WTC11 (cell line): ENCODE measurements around the gene CCDC89. TPM values are rescaled to one million over a fixed set of nuclear protein-coding genes. Genes with fewer than 3 reads are reported as not detected.

Source experiments
- ATAC-seq: fragments of 200-7000 bp; cut with Tn5 transposase; 2 replicates; pipeline ENCODE4 v1.10.0; 2021; ENCODE audit warnings: mild to moderate bottlenecking, moderate library complexity
- CTCF ChIA-PET: fragments of 300-600 bp; sonication (Branson Sonifier 250); formaldehyde crosslinking; loops from one replicate; lab custom pipeline; 2021; ENCODE audit warnings: antibody characterized with exemption; lab: Charles Lee
- POLR2A ChIA-PET: fragments of 350-600 bp; sonication (Branson Sonifier 250); formaldehyde crosslinking; loops from one replicate; lab custom pipeline; 2021; ENCODE audit warnings: antibody characterized with exemption; lab: Charles Lee
- DNase-seq: peaks from one replicate; pipeline ENCODE4 v3.0.0; 2021; ENCODE audit warnings: low spot score
- H3K27ac Mint-ChIP-seq: 2 replicates; pipeline ENCODE4 v1.8.0; 2021; ENCODE audit warnings: mixed read lengths
- H3K27me3 Mint-ChIP-seq: 2 replicates; pipeline ENCODE4 v1.8.0; 2021; ENCODE audit warnings: low read depth, mild to moderate bottlenecking, moderate library complexity, mixed read lengths
- H3K36me3 Mint-ChIP-seq: 2 replicates; pipeline ENCODE4 v1.8.0; 2021; ENCODE audit warnings: mixed read lengths
- H3K4me1 Mint-ChIP-seq: 2 replicates; pipeline ENCODE4 v1.8.0; 2022; ENCODE audit warnings: mixed read lengths
- H3K4me3 Mint-ChIP-seq: 2 replicates; pipeline ENCODE4 v1.8.0; 2021; ENCODE audit warnings: mild to moderate bottlenecking, moderate library complexity, mixed read lengths
- H3K9me3 Mint-ChIP-seq: 2 replicates; pipeline ENCODE4 v1.8.0; 2021; ENCODE audit warnings: mixed read lengths
- ESRRA ChIP-seq: sonication (generic); formaldehyde crosslinking; IDR thresholded peaks from 2 replicates; pipeline ENCODE4 v1.8.1; 2022; ENCODE audit warnings: mild to moderate bottlenecking, missing genetic modification reagents, borderline replicate concordance
- FOXK1 ChIP-seq: sonication (generic); formaldehyde crosslinking; IDR thresholded peaks from 2 replicates; pipeline ENCODE4 v1.8.0; 2022; ENCODE audit warnings: mild to moderate bottlenecking, moderate library complexity, missing genetic modification reagents
- IRF2 ChIP-seq: sonication (generic); formaldehyde crosslinking; IDR thresholded peaks from 2 replicates; pipeline ENCODE4 v1.8.0; 2022; ENCODE audit warnings: low read depth, missing genetic modification reagents, borderline replicate concordance
- SMAD4 ChIP-seq: sonication (generic); formaldehyde crosslinking; IDR thresholded peaks from 2 replicates; pipeline ENCODE4 v1.8.0; 2022; ENCODE audit warnings: mild to moderate bottlenecking, missing genetic modification reagents
- SP1 ChIP-seq: sonication (generic); formaldehyde crosslinking; conservative IDR thresholded peaks from 2 replicates; pipeline ENCODE4 v1.8.1; 2022; ENCODE audit warnings: missing genetic modification reagents
- TEAD1 ChIP-seq: sonication (generic); formaldehyde crosslinking; IDR thresholded peaks from 2 replicates; pipeline ENCODE4 v1.8.0; 2022; ENCODE audit warnings: mild to moderate bottlenecking, missing genetic modification reagents
- ZBTB21 ChIP-seq: sonication (generic); formaldehyde crosslinking; IDR thresholded peaks from 2 replicates; pipeline ENCODE4 v1.8.1; 2023; ENCODE audit warnings: mild to moderate bottlenecking, missing genetic modification reagents, borderline replicate concordance
- ZNF138 ChIP-seq: sonication (generic); formaldehyde crosslinking; conservative IDR thresholded peaks from 2 replicates; pipeline ENCODE4 v1.8.1; 2022; ENCODE audit warnings: mild to moderate bottlenecking, moderate library complexity, missing genetic modification reagents
- ZNF423 ChIP-seq: fragments of 250-450 bp; sonication (Bioruptor Pico); IDR thresholded peaks from 2 replicates; pipeline ENCODE4 v2.1.2; 2022; ENCODE audit warnings: mild to moderate bottlenecking, moderate library complexity
- total RNA-seq: library from RNA; stranded (reverse); gene quantifications from 3 replicates; pipeline ENCODE4 v1.2.3, GENCODE V29; 2021
- TF ChIP-seq, protein P1 (sequence below): sonication (generic); formaldehyde crosslinking; IDR thresholded peaks from 2 replicates; pipeline ENCODE4 v1.8.1; 2022; ENCODE audit warnings: mild to moderate bottlenecking, missing genetic modification reagents, moderate library complexity, borderline replicate concordance
- TF ChIP-seq, protein P2 (sequence below): sonication (generic); formaldehyde crosslinking; IDR thresholded peaks from 2 replicates; pipeline ENCODE4 v1.8.0; 2022; ENCODE audit warnings: mild to moderate bottlenecking, missing genetic modification reagents
- TF ChIP-seq, protein P3 (sequence below): sonication (generic); formaldehyde crosslinking; IDR thresholded peaks from 2 replicates; pipeline ENCODE4 v1.8.0; 2022; ENCODE audit warnings: mild to moderate bottlenecking, missing genetic modification reagents
- TF ChIP-seq, protein P4 (sequence below): fragments of 250-450 bp; sonication (Bioruptor Pico); IDR thresholded peaks from 2 replicates; pipeline ENCODE4 v1.9.0; 2021; ENCODE audit warnings: moderate library complexity, mild to moderate bottlenecking, inconsistent platforms, borderline replicate concordance
- TF ChIP-seq, protein P5 (sequence below): fragments of 250-450 bp; sonication (Bioruptor Pico); conservative IDR thresholded peaks from 2 replicates; pipeline ENCODE4 v1.9.0; 2021; ENCODE audit warnings: mild to moderate bottlenecking
- TF ChIP-seq, protein P6 (sequence below): sonication (generic); formaldehyde crosslinking; IDR thresholded peaks from 2 replicates; pipeline ENCODE4 v1.8.0; 2023; ENCODE audit warnings: mild to moderate bottlenecking, missing genetic modification reagents
- TF ChIP-seq, protein P7 (sequence below): sonication (generic); formaldehyde crosslinking; conservative IDR thresholded peaks from 2 replicates; pipeline ENCODE4 v1.8.1; 2022; ENCODE audit warnings: mild to moderate bottlenecking, missing genetic modification reagents

The CCDC89 gene
- total RNA-seq, 1 experiment from 2014 or later: not detected

DNA sequence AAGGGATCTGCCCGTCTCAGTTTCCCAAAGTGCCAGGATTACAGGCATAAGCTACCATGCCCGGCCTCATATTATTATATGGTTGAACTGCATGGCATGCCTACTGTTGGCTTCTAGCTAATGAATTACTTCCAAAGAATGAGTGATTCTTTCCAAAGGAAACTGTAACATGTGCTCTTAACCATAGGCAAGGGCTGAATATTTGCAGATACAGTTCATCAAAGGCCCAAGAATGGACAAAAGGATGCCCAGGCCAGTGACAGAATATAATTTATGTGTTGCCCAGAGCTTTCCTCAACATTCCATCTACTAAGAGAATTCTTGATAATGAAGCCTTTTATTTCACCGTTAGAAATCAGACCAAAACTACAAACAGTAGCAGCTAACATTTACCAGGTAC lies 27.0 kb upstream of the CCDC89 start:
- DNase-seq: no peak
- H3K4me3 Mint-ChIP-seq: no peak overlapping the region
- TF ChIP-seq IRF2 (CRISPR knock-in tag) (no peak), SMAD4 (CRISPR knock-in tag) (no peak), FOXK1 (no peak), ZNF423 (no peak), ZNF138 (no peak), SP1 (CRISPR knock-in tag) (no peak), TEAD1 (no peak), ZBTB21 (CRISPR knock-in tag) (no peak), ESRRA (no peak)
- TF ChIP-seq, protein P1, sequence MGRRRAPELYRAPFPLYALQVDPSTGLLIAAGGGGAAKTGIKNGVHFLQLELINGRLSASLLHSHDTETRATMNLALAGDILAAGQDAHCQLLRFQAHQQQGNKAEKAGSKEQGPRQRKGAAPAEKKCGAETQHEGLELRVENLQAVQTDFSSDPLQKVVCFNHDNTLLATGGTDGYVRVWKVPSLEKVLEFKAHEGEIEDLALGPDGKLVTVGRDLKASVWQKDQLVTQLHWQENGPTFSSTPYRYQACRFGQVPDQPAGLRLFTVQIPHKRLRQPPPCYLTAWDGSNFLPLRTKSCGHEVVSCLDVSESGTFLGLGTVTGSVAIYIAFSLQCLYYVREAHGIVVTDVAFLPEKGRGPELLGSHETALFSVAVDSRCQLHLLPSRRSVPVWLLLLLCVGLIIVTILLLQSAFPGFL (CRISPR knock-in tag): no peak
- TF ChIP-seq, protein P2, sequence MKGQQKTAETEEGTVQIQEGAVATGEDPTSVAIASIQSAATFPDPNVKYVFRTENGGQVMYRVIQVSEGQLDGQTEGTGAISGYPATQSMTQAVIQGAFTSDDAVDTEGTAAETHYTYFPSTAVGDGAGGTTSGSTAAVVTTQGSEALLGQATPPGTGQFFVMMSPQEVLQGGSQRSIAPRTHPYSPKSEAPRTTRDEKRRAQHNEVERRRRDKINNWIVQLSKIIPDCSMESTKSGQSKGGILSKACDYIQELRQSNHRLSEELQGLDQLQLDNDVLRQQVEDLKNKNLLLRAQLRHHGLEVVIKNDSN (CRISPR knock-in tag): no peak
- TF ChIP-seq, protein P3, sequence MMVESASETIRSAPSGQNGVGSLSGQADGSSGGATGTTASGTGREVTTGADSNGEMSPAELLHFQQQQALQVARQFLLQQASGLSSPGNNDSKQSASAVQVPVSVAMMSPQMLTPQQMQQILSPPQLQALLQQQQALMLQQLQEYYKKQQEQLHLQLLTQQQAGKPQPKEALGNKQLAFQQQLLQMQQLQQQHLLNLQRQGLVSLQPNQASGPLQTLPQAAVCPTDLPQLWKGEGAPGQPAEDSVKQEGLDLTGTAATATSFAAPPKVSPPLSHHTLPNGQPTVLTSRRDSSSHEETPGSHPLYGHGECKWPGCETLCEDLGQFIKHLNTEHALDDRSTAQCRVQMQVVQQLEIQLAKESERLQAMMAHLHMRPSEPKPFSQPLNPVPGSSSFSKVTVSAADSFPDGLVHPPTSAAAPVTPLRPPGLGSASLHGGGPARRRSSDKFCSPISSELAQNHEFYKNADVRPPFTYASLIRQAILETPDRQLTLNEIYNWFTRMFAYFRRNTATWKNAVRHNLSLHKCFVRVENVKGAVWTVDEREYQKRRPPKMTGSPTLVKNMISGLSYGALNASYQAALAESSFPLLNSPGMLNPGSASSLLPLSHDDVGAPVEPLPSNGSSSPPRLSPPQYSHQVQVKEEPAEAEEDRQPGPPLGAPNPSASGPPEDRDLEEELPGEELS (CRISPR knock-in tag): no peak
- TF ChIP-seq, protein P4, sequence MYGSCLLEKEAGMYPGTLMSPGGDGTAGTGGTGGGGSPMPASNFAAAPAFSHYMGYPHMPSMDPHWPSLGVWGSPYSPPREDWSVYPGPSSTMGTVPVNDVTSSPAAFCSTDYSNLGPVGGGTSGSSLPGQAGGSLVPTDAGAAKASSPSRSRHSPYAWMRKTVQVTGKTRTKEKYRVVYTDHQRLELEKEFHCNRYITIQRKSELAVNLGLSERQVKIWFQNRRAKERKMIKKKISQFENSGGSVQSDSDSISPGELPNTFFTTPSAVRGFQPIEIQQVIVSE (CRISPR knock-in tag): no peak
- TF ChIP-seq, protein P5, sequence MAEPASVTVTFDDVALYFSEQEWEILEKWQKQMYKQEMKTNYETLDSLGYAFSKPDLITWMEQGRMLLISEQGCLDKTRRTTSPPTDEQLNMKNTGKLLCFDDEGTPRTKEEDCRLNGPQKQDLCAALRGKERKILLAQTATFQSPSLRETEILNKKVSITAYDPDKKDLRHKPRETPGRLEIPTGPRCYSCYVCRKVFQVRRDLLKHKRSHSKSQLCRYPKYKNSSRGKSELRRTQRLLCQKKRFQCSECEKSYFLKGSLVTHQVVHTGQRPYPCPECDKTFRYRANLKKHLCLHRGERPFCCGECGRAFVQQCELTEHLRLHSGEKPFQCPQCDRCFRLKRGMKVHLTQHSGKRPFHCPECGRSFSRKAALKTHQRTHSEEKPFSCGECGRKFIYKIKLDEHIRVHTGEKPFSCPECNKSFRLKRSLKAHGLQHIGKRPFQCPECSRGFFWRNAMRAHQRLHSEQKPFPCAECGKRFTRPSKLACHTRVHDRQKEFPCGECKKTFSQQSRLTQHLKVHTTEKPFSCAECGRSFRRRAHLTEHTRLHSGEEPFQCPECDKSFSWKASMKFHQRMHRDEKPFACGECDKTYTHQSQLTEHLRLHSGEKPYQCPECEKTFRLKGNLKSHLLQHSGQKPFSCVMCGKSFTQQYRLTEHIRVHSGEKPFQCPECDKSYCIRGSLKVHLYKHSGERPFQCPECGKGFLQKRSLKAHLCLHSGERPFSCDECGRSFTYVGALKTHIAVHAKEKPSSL (CRISPR knock-in tag): no peak
- TF ChIP-seq, protein P6, sequence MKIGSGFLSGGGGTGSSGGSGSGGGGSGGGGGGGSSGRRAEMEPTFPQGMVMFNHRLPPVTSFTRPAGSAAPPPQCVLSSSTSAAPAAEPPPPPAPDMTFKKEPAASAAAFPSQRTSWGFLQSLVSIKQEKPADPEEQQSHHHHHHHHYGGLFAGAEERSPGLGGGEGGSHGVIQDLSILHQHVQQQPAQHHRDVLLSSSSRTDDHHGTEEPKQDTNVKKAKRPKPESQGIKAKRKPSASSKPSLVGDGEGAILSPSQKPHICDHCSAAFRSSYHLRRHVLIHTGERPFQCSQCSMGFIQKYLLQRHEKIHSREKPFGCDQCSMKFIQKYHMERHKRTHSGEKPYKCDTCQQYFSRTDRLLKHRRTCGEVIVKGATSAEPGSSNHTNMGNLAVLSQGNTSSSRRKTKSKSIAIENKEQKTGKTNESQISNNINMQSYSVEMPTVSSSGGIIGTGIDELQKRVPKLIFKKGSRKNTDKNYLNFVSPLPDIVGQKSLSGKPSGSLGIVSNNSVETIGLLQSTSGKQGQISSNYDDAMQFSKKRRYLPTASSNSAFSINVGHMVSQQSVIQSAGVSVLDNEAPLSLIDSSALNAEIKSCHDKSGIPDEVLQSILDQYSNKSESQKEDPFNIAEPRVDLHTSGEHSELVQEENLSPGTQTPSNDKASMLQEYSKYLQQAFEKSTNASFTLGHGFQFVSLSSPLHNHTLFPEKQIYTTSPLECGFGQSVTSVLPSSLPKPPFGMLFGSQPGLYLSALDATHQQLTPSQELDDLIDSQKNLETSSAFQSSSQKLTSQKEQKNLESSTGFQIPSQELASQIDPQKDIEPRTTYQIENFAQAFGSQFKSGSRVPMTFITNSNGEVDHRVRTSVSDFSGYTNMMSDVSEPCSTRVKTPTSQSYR: no peak
- TF ChIP-seq, protein P7, sequence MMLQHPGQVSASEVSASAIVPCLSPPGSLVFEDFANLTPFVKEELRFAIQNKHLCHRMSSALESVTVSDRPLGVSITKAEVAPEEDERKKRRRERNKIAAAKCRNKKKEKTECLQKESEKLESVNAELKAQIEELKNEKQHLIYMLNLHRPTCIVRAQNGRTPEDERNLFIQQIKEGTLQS (CRISPR knock-in tag): no peak
- no peaks in the 10 kb centered on the region for H3K27me3 Mint-ChIP-seq
- ChIA-PET POLR2A (no interaction called here), CTCF (interaction anchor here (2.3 kb wide), 1 partner anchor 97 kb away, joined by 8 read pairs; no protein-coding TSS in a partner anchor)
- H3K9me3 Mint-ChIP-seq: peaks cover 5% of the 10 kb centered on the region; the same call in 1 of the 2 replicates
- no peak for ATAC-seq
- H3K36me3 Mint-ChIP-seq: no peaks in the 10 kb centered on the region
- no peak overlapping the region for H3K27ac Mint-ChIP-seq
- peaks cover 22% of the 10 kb centered on the region for H3K4me1 Mint-ChIP-seq
